ENCODE results near the gene CCDC8. TPM values are rescaled to one million over a fixed set of nuclear protein-coding genes. Genes with fewer than 3 reads are reported as not detected.
"Not testable (repeated sequence)": the region's sequence is repeated elsewhere in the genome, so short reads cannot be mapped to it uniquely, and the experiment has no call there.

The CCDC8 gene
- total and polyA plus RNA-seq, 8 donors = 11.8 to 59.7 (median 47.8) TPM

DNA sequence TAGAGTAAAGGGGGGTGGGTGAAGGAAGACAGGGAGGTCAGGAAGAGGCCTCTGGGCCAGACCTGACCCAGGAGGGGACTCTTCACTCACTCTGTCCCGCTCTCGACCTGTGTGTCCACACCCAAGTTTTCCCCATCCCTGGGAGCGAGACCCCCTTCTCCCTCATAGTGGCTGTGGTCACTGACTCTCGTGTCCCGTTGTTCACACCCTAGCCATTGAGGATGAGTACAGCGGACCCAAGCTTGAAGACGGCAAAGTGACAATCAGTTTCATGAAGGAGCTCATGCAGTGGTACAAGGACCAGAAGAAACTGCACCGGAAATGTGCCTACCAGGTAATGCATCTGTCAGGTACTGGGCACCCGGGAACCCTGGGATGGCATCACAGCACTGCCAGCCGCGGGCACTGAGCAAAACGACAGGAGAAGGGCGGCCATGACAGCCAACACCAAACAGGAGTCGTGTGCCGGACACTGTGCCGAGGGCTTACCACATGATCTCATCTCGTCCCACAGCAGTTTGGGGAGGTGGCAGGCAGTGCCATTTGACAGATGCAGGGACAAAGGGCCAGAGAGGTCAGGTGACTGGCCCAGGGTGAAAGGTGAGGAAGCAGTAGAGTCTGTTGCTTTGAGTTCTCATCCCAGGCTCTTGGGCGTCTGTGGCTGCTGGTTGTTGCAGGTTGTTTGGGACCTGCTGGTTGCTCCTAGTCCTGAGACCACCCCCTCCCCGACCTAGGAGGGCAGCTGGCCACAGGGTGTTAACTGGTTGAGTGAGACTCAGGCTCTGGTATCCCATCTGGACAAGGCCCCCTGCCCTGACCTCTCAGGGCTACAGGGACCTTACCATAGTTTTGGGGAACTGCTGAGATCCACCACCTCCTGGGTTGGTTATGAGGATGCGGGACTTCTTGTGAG is 36.9 kb downstream of the CCDC8 start:
- H3K4me3 ChIP-seq = no peak overlapping the region
- peaks cover 17 to 24% of the 10 kb centered on the region in 2 donors for H3K4me1 ChIP-seq
- ATAC-seq = no peak
- intact Hi-C loops (cut with DNase I) = no loop called here
- peak in 2 of 4 donors; percentile 26 to 64 for DNase-seq
- peak overlapping the region in 1 of 2 donors; percentile 71 for H3K27ac ChIP-seq
- TF ChIP-seq, protein P1, sequence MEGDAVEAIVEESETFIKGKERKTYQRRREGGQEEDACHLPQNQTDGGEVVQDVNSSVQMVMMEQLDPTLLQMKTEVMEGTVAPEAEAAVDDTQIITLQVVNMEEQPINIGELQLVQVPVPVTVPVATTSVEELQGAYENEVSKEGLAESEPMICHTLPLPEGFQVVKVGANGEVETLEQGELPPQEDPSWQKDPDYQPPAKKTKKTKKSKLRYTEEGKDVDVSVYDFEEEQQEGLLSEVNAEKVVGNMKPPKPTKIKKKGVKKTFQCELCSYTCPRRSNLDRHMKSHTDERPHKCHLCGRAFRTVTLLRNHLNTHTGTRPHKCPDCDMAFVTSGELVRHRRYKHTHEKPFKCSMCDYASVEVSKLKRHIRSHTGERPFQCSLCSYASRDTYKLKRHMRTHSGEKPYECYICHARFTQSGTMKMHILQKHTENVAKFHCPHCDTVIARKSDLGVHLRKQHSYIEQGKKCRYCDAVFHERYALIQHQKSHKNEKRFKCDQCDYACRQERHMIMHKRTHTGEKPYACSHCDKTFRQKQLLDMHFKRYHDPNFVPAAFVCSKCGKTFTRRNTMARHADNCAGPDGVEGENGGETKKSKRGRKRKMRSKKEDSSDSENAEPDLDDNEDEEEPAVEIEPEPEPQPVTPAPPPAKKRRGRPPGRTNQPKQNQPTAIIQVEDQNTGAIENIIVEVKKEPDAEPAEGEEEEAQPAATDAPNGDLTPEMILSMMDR (IDR thresholded peaks at IDR 0.05) = no peak
- no peaks in the 10 kb centered on the region for H3K9me3 ChIP-seq
- H3K36me3 ChIP-seq = peaks cover 3 to 50% of the 10 kb centered on the region in 2 donors
- no peaks in the 10 kb centered on the region for H3K27me3 ChIP-seq

- intact Hi-C loops (cut with DNase I); H3K27me3 ChIP-seq; H3K9me3 ChIP-seq; H3K27ac ChIP-seq; ATAC-seq; H3K4me3 ChIP-seq: not testable (repeated sequence)
- H3K36me3 ChIP-seq = peaks cover 3 to 47% of the 10 kb centered on the region in 2 donors
- H3K4me1 ChIP-seq = peaks cover 17 to 30% of the 10 kb centered on the region in 2 donors
- peak in 2 of 4 donors; percentile 15 to 48 for DNase-seq
These were observed 37.8 kb downstream of the CCDC8 start for GRCh38 chr19:46375476-46376067.

GRCh38 chr19:46374536-46375475 is 38.6 kb downstream of the CCDC8 start:
- ATAC-seq = no peak
- peaks cover 3 to 43% of the 10 kb centered on the region in 2 donors for H3K36me3 ChIP-seq
- peaks cover 17 to 30% of the 10 kb centered on the region in 2 donors for H3K4me1 ChIP-seq
- peak overlapping the region in 1 of 2 donors; percentile 74 for H3K27ac ChIP-seq
- no peak overlapping the region for H3K4me3 ChIP-seq
- no peaks in the 10 kb centered on the region for H3K27me3 ChIP-seq
- peak in 2 of 4 donors; percentile 16 to 19 for DNase-seq
- no peaks in the 10 kb centered on the region for H3K9me3 ChIP-seq
- TF ChIP-seq, protein P1 (IDR thresholded peaks at IDR 0.05) = no peak
- intact Hi-C loops (cut with DNase I) = no loop called here

GRCh38 chr19:46373491-46374359 is 39.6 kb downstream of the CCDC8 start:
- Histone ChIP-seq H3K27me3 (no peaks in the 10 kb centered on the region), H3K4me1 (peaks cover 17 to 30% of the 10 kb centered on the region in 2 donors)
- peak in 3 of 4 donors; percentile 84 to 93 (median 90) for DNase-seq

More at GRCh38 chr19:46373491-46374359, 39.6 kb downstream of the CCDC8 start:
- Histone ChIP-seq H3K27ac (peak overlapping the region; percentile 69 to 74), H3K36me3 (peaks cover 3 to 33% of the 10 kb centered on the region in 2 donors), H3K4me3 (no peak overlapping the region), H3K9me3 (no peaks in the 10 kb centered on the region)
- TF ChIP-seq, protein P1 (IDR thresholded peaks at IDR 0.05) = no peak
- peak; percentile 90 for ATAC-seq
- intact Hi-C loops (cut with DNase I) = no loop called here

Data from left lung (tissue), 10 donors.